GM19455 (cell line): ENCODE measurements around the gene ABLIM2.

Experiments used
- ATAC-seq: cut with Tn5 transposase; IDR thresholded peaks from one replicate; pipeline ENCODE4 v1.9.1; 2021; ENCODE audit not compliant: unreplicated experiment

The ABLIM2 gene

GRCh38 chr4:8087921-8088495 is 70.6 kb downstream of the ABLIM2 start:
- no peak for ATAC-seq

GRCh38 chr4:8086783-8087445 is 71.7 kb downstream of the ABLIM2 start:
- no peak for ATAC-seq

- ATAC-seq, result no peak
These were observed 73.0 kb downstream of the ABLIM2 start for GRCh38 chr4:8085491-8086117.

GRCh38 chr4:8084712-8085490 is 73.7 kb downstream of the ABLIM2 start:
- ATAC-seq, result no peak

GRCh38 chr4:8084031-8084660 is 74.5 kb downstream of the ABLIM2 start:
- ATAC-seq, result no peak

GRCh38 chr4:8083086-8083825 is 75.4 kb downstream of the ABLIM2 start:
- ATAC-seq, result no peak

GRCh38 chr4:8082517-8083055 is 76.0 kb downstream of the ABLIM2 start:
- ATAC-seq, result no peak

- ATAC-seq, result no peak
These were observed 76.7 kb downstream of the ABLIM2 start for GRCh38 chr4:8081621-8082516.

GRCh38 chr4:8081171-8081570 is 77.4 kb downstream of the ABLIM2 start:
- no peak for ATAC-seq

- no peak for ATAC-seq
These were observed 77.9 kb downstream of the ABLIM2 start for GRCh38 chr4:8080754-8081065.

- ATAC-seq, result no peak
These were observed 78.5 kb downstream of the ABLIM2 start for GRCh38 chr4:8079916-8080753.

- no peak for ATAC-seq
These were observed 79.4 kb downstream of the ABLIM2 start for GRCh38 chr4:8079031-8079885.

GRCh38 chr4:8078610-8079015 is 80.0 kb downstream of the ABLIM2 start:
- no peak for ATAC-seq

GRCh38 chr4:8078109-8078494 is 80.5 kb downstream of the ABLIM2 start:
- ATAC-seq, result no peak

- ATAC-seq, result no peak
These were observed 81.2 kb downstream of the ABLIM2 start for GRCh38 chr4:8077181-8078108.

GRCh38 chr4:8076023-8076422 is 82.6 kb downstream of the ABLIM2 start:
- ATAC-seq, result no peak
